HT-29 (cell line): ENCODE data around the gene SPEG. TPM values are rescaled to one million over a fixed set of nuclear protein-coding genes. Genes with fewer than 3 reads are reported as not detected.
"Not testable (repeated sequence)": the region's sequence is repeated elsewhere in the genome, so short reads cannot be mapped to it uniquely, and the experiment has no call there.

Experiments used
- DNase-seq: peaks from one replicate; pipeline ENCODE4 v3.0.0-alpha.2; 2015; ENCODE audit warnings: low spot score
- total RNA-seq: library from RNA; depleted of rRNA; stranded (reverse); fragments of >200 nt; shearing (Covaris generic); gene quantifications from 2 replicates; pipeline ENCODE4 v1.2.3, GENCODE V29; 2014; rRNA removed

SPEG gene
- total RNA-seq = 6.7 and 8.3 TPM in 2 replicates

DNA sequence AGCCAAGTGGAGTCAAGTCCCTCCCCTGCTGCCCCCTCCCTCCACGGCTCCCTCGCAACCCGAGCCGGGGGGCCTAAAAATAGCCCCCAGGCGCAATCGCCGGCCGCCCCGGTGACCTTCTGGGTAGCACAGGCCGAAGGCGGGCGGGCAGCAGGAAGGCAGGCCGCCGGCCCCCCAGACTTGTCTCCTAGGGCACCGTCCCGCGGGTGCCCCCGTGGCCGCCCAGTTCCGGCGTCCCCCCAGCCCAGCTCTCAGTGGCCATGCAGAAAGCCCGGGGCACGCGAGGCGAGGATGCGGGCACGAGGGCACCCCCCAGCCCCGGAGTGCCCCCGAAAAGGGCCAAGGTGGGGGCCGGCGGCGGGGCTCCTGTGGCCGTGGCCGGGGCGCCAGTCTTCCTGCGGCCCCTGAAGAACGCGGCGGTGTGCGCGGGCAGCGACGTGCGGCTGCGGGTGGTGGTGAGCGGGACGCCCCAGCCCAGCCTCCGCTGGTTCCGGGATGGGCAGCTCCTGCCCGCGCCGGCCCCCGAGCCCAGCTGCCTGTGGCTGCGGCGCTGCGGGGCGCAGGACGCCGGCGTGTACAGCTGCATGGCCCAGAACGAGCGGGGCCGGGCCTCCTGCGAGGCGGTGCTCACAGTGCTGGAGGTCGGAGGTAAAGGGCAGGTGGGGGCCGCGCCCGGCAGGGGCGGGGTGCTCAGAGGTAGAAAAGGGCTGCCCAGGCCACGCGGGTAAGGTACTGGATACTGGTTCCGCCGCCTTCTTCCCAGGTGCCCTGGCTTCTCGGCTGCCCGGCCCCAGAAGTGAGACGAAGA is at the start of gene SPEG:
Gene SPEG, plus strand, starts transcription at position 126 of the 808 bp plus-strand sequence. Its CDS starts 135 bp downstream, at position 261.
- DNase-seq = no peak

DNA sequence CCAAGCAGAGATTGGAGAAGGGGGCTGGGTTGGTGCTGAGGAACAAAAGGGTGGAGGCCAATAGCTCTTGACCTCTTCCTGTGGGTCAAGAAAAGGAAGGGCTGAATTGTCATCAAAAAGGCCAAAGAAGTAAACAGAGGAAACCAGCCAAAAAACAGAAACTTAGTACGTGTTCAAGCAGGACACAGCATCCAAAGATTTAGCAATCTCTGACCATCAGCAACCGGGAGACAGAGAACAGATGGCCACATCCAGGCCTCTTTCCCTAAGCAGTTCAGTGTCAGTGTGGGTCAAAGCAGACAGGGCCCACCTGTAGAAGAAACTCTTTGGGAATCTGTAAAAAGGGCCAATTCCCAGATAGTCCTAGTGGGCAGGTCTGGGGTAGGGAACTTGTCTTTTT is 49.8 kb upstream of the SPEG start:
- no peak for DNase-seq

DNA sequence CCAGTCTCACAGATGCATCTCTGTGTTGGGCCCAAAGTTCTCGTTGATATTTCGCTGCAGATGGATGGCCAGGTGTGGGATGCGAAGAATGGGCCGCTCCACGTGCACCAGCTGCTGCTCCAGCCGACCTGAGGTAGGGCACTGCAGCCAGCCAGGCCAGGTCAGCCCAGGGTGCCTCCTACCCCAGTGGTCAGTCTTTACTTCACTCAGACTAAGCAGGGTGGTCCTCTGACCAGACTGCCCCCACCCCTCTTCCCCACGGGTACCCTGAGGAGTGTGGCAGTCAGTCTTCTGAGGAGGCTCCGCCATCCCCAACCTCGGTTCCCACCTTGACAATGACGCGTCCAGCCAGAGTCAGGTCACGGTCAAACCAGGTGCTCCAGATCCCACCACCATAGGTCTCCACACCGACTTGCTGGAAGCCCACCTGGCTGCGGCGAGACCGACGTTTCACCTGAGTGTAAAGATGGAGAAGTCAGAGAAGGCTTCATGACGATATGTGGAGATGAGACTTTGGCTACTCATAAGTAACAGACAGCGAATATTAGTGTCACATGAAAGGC is 48.6 kb upstream of the SPEG start:
- DNase-seq = no peak

DNA sequence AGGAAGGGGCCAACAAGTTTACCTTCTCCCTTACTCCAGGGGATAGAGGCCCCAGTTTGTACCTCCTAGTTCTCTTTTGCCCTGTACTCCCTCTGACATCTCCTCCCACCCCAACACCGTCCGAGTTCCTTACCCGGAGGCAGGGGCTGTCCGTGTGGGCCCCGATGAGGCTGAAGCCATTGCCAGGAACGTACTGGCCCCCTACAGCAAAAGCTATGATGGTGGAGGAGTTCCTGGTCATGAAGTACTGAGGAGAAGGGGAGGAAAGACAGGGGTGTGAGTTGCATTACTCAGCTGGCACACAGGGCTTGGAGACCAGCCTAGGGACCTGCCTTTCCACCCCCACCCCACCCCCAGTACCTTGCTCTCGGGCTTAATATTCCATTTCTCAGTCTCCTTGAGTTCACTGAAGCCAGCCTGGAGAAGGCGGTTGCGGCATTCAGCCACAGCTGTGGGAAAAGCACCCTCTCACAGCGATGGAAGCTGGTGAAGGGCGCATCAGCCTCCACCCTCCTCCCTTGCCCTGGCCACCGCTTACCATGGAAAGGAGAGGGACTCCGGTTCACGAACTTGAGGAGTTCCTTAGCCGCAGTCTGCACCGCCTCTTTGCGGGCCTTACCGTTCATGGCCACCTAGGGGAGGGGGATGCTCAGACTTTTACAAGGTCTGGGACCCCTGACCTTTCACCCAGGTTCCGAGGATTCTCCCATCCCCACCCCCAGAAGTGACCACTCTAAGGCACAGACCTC is 47.9 kb upstream of the SPEG start:
- DNase-seq = no peak

DNA sequence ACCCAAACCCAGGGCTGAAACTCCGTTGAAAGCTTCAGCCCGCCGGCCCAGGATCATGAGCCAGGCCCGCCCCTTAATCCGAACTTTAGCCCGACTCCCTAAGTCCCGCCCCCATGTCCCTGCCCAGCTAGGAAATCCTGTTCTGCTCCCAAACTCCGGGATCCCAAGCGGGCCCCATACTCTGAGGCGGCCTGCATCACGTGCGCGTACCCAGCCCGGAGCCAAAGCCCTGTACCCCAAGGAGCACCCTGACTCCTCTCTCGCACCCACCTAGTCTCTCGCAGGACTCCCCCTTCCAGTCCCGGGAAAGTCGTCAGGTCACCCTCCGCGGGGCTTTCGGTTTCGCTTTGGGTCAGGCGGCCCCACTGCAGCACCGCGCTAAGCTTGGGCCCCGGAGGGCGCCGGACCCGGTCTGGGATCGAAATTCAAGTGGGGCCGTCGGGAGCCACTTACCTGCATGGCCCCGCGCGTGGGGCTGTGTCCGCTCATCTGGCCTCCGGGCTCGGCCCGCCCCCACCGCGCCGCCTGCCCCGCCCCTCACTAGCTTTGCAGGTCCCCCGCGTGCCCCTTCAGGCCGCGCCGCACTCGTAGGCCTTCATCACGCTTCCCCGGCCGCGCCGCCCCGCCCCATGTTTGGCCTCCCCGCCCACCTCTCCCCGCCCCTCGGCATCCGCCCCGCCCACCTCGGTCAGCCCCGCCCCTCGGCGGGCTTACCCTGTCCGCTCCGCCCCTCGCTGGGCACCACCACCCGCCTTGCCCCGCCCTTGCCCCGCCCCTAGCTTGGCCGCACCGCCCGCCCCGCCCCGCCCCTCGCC is 47.1 kb upstream of the SPEG start, which contains the start of gene DNPEP:
Gene DNPEP, minus strand, starts transcription at position 607 of the 815 bp plus-strand sequence. Its CDS starts 118 bp downstream, at position 489.
- DNase-seq = peak; percentile 87

DNA sequence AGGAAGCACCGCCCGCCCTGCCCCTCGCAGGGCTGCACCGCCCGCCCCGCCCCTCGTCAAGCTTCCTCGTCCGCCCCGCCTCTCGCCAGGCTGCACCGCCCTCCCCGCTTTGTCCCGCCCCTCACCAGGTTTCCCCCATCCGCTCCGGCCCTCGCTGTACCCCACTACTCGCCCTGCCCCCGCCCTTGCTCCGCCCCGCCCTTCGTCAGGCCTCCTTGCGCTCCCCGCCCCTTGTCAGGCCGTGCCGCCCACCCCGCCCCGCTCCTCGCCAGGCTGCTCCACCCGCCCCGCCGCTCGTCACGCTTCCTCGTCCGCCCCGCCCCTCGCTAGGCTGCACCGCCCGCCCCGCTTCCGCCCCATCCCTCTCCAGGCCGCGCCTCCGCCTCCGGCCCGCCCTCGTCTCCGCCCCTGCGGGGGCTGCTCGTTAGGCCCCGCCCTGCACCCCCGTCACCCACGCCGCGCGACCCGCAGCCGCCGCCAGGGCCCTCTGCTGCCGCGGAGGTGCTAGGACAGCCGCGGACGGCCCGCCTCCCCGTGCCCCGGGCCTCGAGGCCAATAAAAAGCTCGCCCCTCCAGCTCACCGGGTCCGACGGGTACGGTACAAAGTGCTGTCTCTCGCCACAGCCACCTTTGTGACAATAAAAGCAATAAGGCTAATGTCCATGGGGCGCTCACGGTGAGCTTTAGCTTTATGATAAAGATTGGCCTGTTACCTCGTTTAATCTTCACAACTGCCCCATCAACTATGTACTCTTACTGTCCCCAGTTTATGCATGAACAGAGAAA is 46.3 kb upstream of the SPEG start:
- DNase-seq = peak; percentile 93

DNA sequence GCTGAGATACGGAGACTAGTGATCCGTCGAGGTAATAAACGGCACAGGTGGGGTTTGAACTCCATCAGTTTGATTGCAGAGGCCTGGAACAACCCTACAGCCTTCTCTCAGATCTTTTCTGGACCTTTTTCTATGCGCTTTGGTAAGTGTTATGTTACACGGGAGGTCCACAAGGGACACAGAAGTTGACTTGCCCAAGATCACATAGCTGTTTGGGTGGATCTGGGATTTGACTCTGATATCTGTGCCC is 45.8 kb upstream of the SPEG start:
- DNase-seq = no peak

DNA sequence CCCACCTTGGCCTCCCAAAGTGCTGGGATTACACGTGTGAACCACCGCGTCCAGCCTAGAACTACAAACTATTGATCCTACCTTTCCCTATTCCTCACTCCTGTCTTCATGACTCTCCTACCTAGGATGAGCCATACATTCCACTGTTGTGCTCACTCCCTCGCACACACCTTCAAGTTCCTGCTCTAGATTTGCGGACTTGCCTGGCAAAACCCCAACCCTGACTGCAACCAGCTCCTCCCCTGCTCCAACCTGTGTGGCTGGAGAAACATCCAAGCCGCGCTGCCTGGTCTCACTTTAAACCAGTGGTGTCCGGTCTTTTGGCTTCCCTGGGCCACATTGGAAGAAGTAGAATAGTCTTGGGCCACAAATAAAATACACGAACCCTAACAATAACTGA is 41.9 kb upstream of the SPEG start:
- DNase-seq = no peak

DNA sequence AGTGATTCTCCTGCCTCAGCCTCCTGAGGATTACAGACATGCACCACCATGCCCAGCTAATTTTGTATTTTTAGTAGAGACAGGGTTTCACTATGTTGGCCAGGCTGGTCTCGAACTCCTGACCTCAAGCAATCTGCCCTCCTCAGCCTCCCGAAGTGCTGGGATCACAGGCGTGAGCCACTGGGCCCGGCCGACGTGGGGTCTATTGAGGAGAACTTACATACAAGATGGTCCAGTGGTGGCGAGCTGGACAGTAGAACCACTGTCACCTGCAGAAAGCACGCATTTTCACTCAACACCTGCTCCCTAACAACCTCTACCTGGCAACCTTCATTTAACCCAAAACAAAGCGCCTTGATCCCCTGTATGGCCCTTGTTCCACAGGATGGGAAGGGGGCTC is 39.6 kb upstream of the SPEG start:
- DNase-seq = not testable (repeated sequence)

DNA sequence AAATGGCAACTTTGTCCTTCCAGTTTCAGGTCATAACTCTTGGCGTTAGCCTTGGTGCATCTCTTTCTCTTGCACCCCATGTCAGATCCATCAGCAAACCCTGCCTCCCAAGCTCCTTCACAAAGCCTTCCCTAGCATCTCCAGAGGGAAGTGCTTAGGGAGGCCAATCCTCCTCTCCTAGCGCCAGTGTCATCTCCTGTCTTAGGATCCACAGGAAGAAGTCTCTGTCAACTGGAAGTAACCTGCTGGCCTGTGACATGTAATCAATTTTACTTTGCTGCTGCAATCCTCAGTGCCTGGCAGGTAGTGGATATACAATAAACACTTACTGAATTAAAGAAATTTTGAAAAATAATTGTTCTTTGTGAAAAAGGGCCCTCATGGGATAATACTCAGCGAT is 39.0 kb upstream of the SPEG start:
- no peak for DNase-seq

DNA sequence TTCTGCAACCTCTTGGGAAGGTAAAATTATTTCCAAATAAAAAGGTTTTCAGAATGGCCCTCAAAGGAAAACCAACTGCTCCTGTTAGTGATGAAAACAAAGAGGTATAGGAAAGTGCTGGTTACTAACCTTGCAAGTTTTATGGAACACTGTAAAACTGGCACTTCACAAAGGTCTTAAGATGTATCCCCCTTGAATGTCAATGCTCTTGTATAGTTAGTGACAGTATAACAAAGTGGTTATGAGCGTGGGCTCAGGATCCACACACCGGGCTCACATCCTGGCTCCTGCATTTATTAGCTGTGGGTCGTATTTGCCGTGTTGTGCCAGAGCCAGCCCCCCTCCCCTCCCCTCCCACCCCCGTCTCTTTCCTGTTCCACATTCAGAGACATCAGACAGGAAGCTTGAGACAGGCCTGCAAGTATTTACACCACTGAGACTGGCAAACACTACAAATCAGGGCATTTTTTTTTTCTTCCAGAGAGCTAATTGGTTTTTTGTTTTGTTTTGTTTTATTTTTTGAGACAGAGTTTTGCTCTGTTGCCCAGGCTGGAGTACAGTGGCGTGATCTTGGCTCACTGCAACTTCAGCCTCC is 37.7 kb upstream of the SPEG start:
- DNase-seq = no peak

DNA sequence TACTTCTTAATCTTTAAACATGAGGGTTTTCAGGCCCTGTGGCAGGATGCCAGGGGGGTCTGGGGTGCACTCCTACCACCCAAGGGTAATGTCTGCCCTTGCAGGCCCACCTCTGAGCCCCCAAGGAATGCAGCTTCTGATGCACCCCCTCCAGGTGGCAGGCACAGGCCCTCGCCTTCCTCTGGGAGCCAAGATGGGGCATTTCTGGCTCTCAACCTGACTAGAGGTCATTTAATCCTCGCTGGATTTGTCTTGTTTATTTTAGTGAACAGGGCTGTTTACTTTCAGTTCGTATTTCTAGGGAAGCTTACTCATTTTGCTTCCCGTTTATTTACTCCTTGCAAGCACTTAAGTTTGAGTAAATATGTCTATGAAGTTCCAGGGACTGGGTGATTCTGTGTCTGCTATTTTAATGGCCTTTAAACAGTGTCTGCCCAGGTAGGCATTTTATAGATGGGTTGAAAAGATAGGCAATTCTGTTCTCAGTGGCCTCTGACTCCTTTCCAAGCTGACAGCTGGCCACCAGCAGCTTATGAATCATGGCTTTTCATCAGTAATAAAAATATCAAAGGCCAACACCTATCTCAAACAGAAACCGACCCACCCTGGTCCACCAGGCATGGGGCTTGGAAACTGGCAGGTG is 35.8 kb upstream of the SPEG start:
- peak; percentile 69 for DNase-seq

DNA sequence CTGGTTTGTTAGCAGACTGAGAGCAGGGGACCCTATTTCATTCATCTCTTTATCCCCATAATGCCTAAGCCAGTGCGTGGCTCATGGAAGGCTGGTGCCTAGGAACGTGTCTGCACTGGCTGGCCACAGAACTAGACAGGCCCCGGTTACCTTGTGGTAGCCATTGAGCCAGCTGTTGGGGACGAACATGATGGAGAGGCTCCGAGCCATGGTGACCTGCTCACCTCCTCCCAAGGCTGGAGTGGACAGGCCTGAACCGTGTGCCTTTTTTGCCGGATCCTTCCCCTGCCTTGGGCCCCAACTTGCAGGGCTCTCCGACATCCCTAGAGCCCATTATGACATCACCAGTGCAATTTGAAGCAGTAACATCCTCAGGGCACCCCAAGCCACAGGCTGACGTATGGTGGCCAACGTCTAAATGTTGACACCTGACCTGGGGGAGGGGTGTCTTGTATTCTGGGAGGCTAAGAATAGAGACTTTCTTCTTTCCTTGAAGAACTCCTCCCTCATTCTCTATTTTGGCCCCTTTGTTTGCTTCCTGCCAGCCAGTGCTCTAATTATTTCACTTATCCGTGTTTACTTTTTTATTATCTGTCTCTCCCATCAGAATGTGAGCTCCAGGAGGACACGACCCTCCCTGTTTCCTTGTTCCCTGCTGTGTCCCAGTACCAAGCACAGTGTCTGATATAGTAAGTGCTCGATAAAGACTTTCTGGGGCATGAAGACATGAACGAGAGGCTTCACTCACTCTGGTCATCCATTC is 34.7 kb upstream of the SPEG start:
- DNase-seq = peak; percentile 18

DNA sequence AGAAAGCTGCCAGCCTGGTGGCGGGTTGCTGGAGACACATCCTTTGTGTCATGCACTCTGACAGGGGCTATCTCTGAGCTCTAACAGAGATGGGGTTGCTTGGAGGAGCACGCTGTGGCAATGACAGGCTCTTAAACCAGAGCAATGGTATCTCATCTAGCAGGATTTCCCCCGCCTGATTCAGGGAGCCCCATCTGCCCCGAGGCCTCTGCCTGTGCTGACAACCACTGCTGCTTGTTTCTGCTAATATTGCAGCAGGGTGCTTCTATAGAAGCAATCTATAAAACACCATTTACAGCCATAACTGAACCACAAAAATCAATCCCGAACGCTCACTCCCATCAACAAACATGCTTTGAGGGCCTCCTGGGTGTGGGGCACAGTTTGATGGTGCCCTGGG is 34.1 kb upstream of the SPEG start:
- no peak for DNase-seq

DNA sequence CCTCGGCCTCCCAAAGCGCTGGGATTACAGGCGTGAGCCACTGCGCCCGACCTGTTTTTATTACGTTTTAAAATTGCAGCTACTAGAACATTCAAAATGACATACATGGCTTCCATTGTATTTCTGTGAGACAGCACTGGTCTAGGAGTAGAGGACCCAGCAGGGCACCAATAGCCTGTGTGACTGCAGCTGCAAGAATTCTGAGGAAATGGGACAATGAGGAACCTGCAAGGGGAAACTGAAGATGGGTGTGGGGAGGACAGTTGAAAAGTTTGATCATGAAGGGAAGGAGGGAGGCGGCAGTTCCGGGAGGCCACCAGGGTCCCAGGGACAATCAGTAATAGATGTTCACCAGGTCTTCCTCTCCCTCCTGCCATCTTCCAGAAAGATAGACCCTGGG is 33.0 kb upstream of the SPEG start:
- DNase-seq = no peak

DNA sequence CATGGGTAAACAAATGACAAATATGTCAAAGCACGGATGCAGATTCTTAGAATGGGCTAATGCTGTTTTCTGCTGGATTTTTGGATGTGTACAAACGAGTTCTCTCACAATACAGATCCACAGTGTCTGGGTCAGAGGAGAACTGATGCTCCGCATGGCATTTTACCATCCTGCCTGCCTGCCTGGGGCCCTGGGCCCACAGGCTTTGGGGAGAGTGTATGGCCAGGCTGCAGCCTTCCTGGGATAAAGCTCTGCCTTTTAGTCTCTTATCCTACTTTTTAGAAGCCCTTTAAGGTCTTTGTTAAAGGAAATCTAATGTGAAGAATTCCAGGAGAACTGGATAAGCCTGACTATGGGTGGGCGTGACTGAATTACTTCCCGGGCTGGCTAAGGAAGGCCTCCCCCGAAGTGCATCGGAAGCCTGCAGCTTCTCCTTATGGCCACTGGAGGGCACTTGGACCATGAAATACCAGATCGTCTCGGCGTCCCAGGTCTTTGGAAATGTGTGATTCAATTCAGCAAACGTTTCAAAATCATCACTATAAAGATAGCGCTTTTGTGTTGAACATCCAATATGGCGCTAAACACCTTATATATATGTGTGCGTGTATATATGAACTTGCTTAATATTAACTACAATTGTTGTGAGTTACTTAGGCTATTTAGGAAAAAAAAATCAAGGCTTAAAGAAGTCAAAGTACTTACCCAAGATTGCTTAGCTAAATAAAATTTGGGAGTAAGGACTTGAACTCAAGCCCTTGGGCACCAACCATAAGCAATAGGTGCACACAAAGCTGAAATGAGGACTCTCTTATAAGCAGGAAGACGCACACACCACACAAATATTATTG is 31.8 kb upstream of the SPEG start:
- peak; percentile 78 for DNase-seq

DNA sequence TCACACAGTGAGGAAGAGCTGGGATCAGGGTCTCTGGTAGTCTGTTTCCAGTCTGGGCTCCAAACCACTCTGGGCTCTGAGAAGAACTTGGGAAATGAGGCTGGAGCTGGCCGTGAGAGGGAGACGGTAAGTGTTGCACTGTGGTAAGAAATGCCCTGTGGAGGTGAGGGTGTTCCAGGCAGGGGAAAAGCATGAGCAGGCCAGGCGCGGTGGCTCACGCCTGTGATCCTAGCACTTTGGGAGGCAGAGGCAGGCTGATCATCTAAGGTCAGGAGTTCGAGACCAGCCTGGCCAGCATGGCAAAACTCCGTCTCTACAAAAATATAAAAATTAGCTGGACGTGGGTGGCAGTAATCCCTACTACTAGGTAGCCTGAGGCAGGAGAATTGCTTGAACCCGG is 30.8 kb upstream of the SPEG start:
- no peak for DNase-seq

DNA sequence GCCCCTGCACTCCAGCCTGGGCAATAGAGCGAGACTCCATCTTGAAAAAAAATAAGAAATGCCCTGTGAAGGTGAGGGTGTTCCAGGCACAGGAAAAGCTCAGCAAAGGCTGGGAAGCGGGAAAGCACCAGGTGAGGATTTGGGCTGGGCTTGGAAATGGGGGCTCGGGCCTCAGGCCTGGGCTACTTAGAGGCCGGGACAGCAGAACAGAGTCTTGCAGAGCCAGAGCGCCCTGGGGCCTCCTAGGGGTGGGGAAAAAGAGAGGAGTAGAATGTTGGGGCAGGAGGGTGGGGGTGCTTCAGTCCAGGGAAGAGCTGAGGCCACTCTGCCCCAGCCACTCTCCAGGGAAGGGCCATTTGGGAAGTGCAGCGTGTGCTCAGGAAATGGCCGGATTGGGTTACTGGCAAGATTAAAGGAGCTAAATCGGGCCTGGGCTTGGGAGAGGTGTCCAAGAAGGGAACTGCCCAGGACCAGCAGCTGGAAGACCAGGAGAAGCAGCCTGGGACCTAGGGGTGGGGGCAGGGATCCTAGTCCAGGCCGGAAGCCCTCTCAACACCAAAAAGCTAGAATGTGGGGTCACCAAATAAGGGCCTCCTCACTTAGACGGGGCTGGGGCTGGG is 30.2 kb upstream of the SPEG start:
- no peak for DNase-seq
